Measurements from ENCODE around the gene GLIPR2. TPM values are rescaled to one million over a fixed set of nuclear protein-coding genes. Genes with fewer than 3 reads are reported as not detected.

GLIPR2 gene
- total RNA-seq, 1 experiment from 2014 or later = 1.6 TPM

DNA sequence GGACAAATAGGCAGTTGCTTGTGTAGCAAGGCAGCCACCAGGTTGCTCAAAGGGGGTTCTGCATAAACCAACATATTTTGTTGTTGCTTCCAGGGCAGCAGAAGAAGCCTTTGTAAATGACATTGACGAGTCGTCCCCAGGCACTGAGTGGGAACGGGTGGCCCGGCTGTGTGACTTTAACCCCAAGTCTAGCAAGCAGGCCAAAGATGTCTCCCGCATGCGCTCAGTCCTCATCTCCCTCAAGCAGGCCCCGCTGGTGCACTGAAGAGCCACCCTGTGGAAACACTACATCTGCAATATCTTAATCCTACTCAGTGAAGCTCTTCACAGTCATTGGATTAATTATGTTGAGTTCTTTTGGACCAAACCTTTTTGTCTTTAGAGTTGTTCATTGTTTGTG is 75.0 kb downstream of the GLIPR2 start:
- H3K4me3 Mint-ChIP-seq (ENCODE audit: unreplicated experiment) = no peak overlapping the region
- POLR2A ChIA-PET = no interaction called here
- no peak for DNase-seq
- Histone ChIP-seq H3K27me3 (replicated peaks; ENCODE audit: control insufficient read depth, insufficient read depth, low read length) (no peaks in the 10 kb centered on the region), H3K36me3 (ENCODE audit: control insufficient read depth, insufficient read depth, low read length) (peaks cover 13% of the 10 kb centered on the region), H3K4me1 (no peaks in the 10 kb centered on the region), H3K4me3 (ENCODE audit: low read depth, low read length) (no peak overlapping the region), H3K9me3 (no peaks in the 10 kb centered on the region)
- H3K27ac Mint-ChIP-seq (ENCODE audit: unreplicated experiment) = no peak overlapping the region
- peaks cover 4% of the 10 kb centered on the region for H3K4me1 Mint-ChIP-seq (ENCODE audit: low read depth, unreplicated experiment)
- intact Hi-C loops (cut with micrococcal nuclease; ENCODE audit: unreplicated experiment) = no loop called here
- no peaks in the 10 kb centered on the region for H3K9me3 Mint-ChIP-seq (ENCODE audit: unreplicated experiment)
- no peaks in the 10 kb centered on the region for H3K27me3 Mint-ChIP-seq (ENCODE audit: insufficient read depth, unreplicated experiment)
- TSS peak; percentile 54 for BruUV-seq (replicated peaks)
- CTCF ChIA-PET = no interaction called here
- no peak for TF ChIP-seq CTCF (IDR thresholded peaks at IDR 0.05; ENCODE audit: insufficient read depth in 1 of 2, low read depth in 1 of 2, low read length in 1 of 2, severe bottlenecking in 1 of 2, unreplicated experiment in 1 of 2)
- H3K36me3 Mint-ChIP-seq (ENCODE audit: insufficient read depth, unreplicated experiment) = peaks cover 72% of the 10 kb centered on the region

DNA sequence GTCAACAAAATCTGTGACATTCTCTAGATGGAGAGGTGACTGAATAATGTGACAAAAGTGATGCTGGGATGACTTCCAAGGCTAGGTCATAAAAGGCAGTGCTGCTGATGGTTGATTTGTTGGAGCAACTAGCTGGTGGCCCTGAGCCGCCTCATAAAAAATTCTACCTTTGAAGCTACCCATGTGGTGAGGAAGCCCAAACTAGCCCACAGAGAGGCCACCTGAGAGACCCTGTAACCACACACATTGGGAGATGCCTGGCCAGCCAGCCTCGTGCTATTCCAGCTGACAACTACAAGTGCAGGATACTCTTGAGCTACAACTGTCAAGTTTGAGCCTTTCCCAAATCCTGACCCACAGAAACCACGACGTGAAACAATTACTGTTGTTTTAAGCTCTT is 76.9 kb downstream of the GLIPR2 start:
- ChIA-PET POLR2A (no interaction called here), CTCF (no interaction called here)
- no peaks in the 10 kb centered on the region for H3K4me1 ChIP-seq
- intact Hi-C loops (cut with micrococcal nuclease; ENCODE audit: unreplicated experiment) = no loop called here
- H3K4me1 Mint-ChIP-seq (ENCODE audit: low read depth, unreplicated experiment) = peaks cover 4% of the 10 kb centered on the region
- no peak overlapping the region for H3K27ac Mint-ChIP-seq (ENCODE audit: unreplicated experiment)
- H3K9me3 ChIP-seq = no peaks in the 10 kb centered on the region
- no peak for TF ChIP-seq CTCF (IDR thresholded peaks at IDR 0.05; ENCODE audit: insufficient read depth in 1 of 2, low read depth in 1 of 2, low read length in 1 of 2, severe bottlenecking in 1 of 2, unreplicated experiment in 1 of 2)
- H3K9me3 Mint-ChIP-seq (ENCODE audit: unreplicated experiment) = no peaks in the 10 kb centered on the region
- no peak overlapping the region for H3K4me3 Mint-ChIP-seq (ENCODE audit: unreplicated experiment)
- H3K4me3 ChIP-seq (ENCODE audit: low read depth, low read length) = no peak overlapping the region
- no peaks in the 10 kb centered on the region for H3K27me3 ChIP-seq (replicated peaks; ENCODE audit: control insufficient read depth, insufficient read depth, low read length)
- no peaks in the 10 kb centered on the region for H3K27me3 Mint-ChIP-seq (ENCODE audit: insufficient read depth, unreplicated experiment)
- DNase-seq = no peak
- peaks cover 7% of the 10 kb centered on the region for H3K36me3 ChIP-seq (ENCODE audit: control insufficient read depth, insufficient read depth, low read length)
- H3K36me3 Mint-ChIP-seq (ENCODE audit: insufficient read depth, unreplicated experiment) = peaks cover 70% of the 10 kb centered on the region
- BruUV-seq (replicated peaks) = no TSS peak

Other genes starting within 250 kb of the GLIPR2 start
- not detected in 2 replicates for gene HRCT1, start 230.5 kb upstream of the GLIPR2 start, total RNA-seq (2022)
- gene SPAAR, start 227.2 kb upstream of the GLIPR2 start, total RNA-seq (2022) = not detected in 2 replicates
- not detected in 2 replicates for gene OR2S2, start 178.6 kb upstream of the GLIPR2 start, total RNA-seq (2022)
- 1.1 and 1.8 TPM in 2 replicates for gene RECK, start 99.8 kb upstream of the GLIPR2 start, total RNA-seq (2022)
- not detected in 2 replicates for gene CCIN, start 32.7 kb downstream of the GLIPR2 start, total RNA-seq (2022)
- gene CLTA, start 54.2 kb downstream of the GLIPR2 start, total RNA-seq (2022) = 256 and 269 TPM in 2 replicates
- 15.2 and 18.7 TPM in 2 replicates for gene GNE, start 121.7 kb downstream of the GLIPR2 start, total RNA-seq (2022)

Measured in Caco-2 (cell line).